MV-4-11 (cell line): ENCODE measurements around the gene GFI1.
"Not testable (repeated sequence)": the region's sequence is repeated elsewhere in the genome, so short reads cannot be mapped to it uniquely, and the experiment has no call there.

Experiments used
- DNase-seq: peaks from one replicate; lab custom pipeline; 2025; lab: John Stamatoyannopoulos, UW

GFI1 gene

GRCh38 chr1:92465256-92465647 is 21.5 kb downstream of the GFI1 start:
- DNase-seq = peak; percentile 48

- peak; percentile 56 for DNase-seq
Measured at GRCh38 chr1:92464588-92465255, 22.0 kb downstream of the GFI1 start.

GRCh38 chr1:92461364-92462097 is 25.2 kb downstream of the GFI1 start:
- peak; percentile 94 for DNase-seq

GRCh38 chr1:92459871-92460320 is 26.8 kb downstream of the GFI1 start:
- DNase-seq = peak; percentile 100

GRCh38 chr1:92458146-92458545 is 28.6 kb downstream of the GFI1 start:
- peak; percentile 71 for DNase-seq

- no peak for DNase-seq
Measured at GRCh38 chr1:92447976-92448375, 38.7 kb downstream of the GFI1 start.

GRCh38 chr1:92447033-92447681 is 39.6 kb downstream of the GFI1 start:
- DNase-seq = peak; percentile 72

GRCh38 chr1:92446546-92446945 is 40.2 kb downstream of the GFI1 start:
- no peak for DNase-seq

GRCh38 chr1:92445865-92446264 is 40.9 kb downstream of the GFI1 start:
- DNase-seq = no peak

- DNase-seq = no peak
Measured at GRCh38 chr1:92444351-92444750, 42.4 kb downstream of the GFI1 start.

- no peak for DNase-seq
Measured at GRCh38 chr1:92443893-92444292, 42.8 kb downstream of the GFI1 start.

GRCh38 chr1:92442351-92442750 is 44.4 kb downstream of the GFI1 start:
- no peak for DNase-seq

- DNase-seq = no peak
Measured at GRCh38 chr1:92441697-92442342, 44.9 kb downstream of the GFI1 start.

GRCh38 chr1:92441316-92441696 is 45.4 kb downstream of the GFI1 start:
- no peak for DNase-seq

GRCh38 chr1:92439291-92439690 is 47.4 kb downstream of the GFI1 start:
- no peak for DNase-seq

GRCh38 chr1:92434572-92434971 is 52.2 kb downstream of the GFI1 start:
- DNase-seq = not testable (repeated sequence)

- DNase-seq = no peak
Measured at GRCh38 chr1:92430030-92430429, 56.7 kb downstream of the GFI1 start.

- no peak for DNase-seq
Measured at GRCh38 chr1:92425617-92426016, 61.1 kb downstream of the GFI1 start.
